Hepatocyte (in vitro differentiated cells): ENCODE measurements around the gene AGAP1.

Source experiments
- CTCF ChIP-seq: fragments of 200-600 bp; sonication (generic); IDR thresholded peaks from 2 replicates; pipeline ENCODE4 v1.5.1; 2016; ENCODE audit warnings: antibody characterized with exemption, mild to moderate bottlenecking; ENCODE audit not compliant: poor library complexity
- EZH2 ChIP-seq: fragments of 200-600 bp; sonication (generic); IDR thresholded peaks from 2 replicates; pipeline ENCODE4 v1.6.1; 2016; ENCODE audit warnings: antibody characterized with exemption, mild to moderate bottlenecking, borderline replicate concordance
- EZH2phosphoT487 ChIP-seq: fragments of 200-600 bp; sonication (generic); IDR thresholded peaks from one replicate; pipeline ENCODE4 v1.6.1; 2018; ENCODE audit warnings: antibody characterized with exemption, mild to moderate bottlenecking, low read depth, moderate library complexity; ENCODE audit not compliant: unreplicated experiment, severe bottlenecking

DNA sequence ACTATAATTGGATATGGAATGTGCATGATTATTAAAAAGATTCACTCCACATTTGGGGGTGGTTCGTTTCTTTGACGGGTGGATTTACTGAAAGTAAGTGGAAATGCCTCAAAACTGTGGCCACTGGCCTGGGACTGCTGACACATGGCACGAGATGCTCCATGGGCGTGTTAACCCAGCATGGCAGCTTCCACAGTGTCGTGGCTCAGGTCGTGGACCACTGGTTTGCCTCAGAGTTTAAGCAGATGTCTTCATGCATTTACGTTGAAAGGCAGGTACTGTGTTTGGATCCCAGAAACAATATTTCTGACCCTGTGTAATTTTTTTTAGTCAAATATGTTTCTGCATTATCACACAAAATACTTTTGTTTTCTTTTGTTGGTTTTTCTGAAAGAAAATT, 432.4 kb downstream of the AGAP1 start:
- no peak for TF ChIP-seq CTCF
- no peak for TF ChIP-seq EZH2phosphoT487
- no peak for TF ChIP-seq EZH2
